H9 (cell line): ENCODE measurements around the gene ZSCAN25. TPM values are rescaled to one million over a fixed set of nuclear protein-coding genes. Genes with fewer than 3 reads are reported as not detected.

Experiments used
- DNase-seq: peaks from one replicate; pipeline ENCODE4 v3.0.0-alpha.2; 2017
- H2AFZ ChIP-seq: one replicate; pipeline ENCODE4 v1.6.1; 2013; ENCODE audit warnings: mild to moderate bottlenecking, low read length, control low read depth, moderate library complexity
- H2AK5ac ChIP-seq: 2 replicates; pipeline ENCODE4 v1.6.1; 2013; ENCODE audit warnings: low read length, control low read depth, mixed read lengths; ENCODE audit not compliant: insufficient read length
- H2BK120ac ChIP-seq: one replicate; pipeline ENCODE4 v1.6.1; 2013; ENCODE audit warnings: low read depth, mild to moderate bottlenecking, low read length, control low read depth, inconsistent platforms; ENCODE audit not compliant: poor library complexity, severe bottlenecking
- H2BK12ac ChIP-seq: 2 replicates; pipeline ENCODE4 v1.6.1; 2013; ENCODE audit warnings: low read length, control low read depth, mixed read lengths, low read depth; ENCODE audit not compliant: insufficient read length
- H2BK15ac ChIP-seq: 2 replicates; pipeline ENCODE4 v1.6.1; 2013; ENCODE audit warnings: low read depth, low read length, control low read depth
- H2BK20ac ChIP-seq: one replicate; pipeline ENCODE4 v1.6.1; 2013; ENCODE audit warnings: low read depth, mild to moderate bottlenecking, low read length, control low read depth, inconsistent platforms; ENCODE audit not compliant: poor library complexity, severe bottlenecking
- H2BK5ac ChIP-seq: 2 replicates; pipeline ENCODE4 v1.6.1; 2013; ENCODE audit warnings: low read length, control low read depth, mixed read lengths; ENCODE audit not compliant: insufficient read length
- H3K14ac ChIP-seq: 2 replicates; pipeline ENCODE4 v1.6.1; 2013; ENCODE audit warnings: low read length, control low read depth; ENCODE audit not compliant: insufficient read depth
- H3K18ac ChIP-seq: 2 replicates; pipeline ENCODE4 v1.6.1; 2013; ENCODE audit warnings: low read depth, mild to moderate bottlenecking, mixed read lengths, low read length, control low read depth; ENCODE audit not compliant: insufficient read length
- H3K23ac ChIP-seq: 2 replicates; pipeline ENCODE4 v1.6.1; 2013; ENCODE audit warnings: low read length, control low read depth, mixed read lengths, low read depth; ENCODE audit not compliant: insufficient read length
- H3K23me2 ChIP-seq: 2 replicates; pipeline ENCODE4 v1.6.1; 2013; ENCODE audit warnings: low read depth, mild to moderate bottlenecking, mixed read lengths, low read length, control low read depth; ENCODE audit not compliant: insufficient read length, poor library complexity, severe bottlenecking
- H3K27ac ChIP-seq: 2 replicates; pipeline ENCODE4 v1.5.1; 2013; ENCODE audit warnings: low read length, control low read depth, mixed read lengths, low read depth; ENCODE audit not compliant: insufficient read length
- H3K27me3 ChIP-seq: 2 replicates; pipeline ENCODE4 v1.6.1; 2013; ENCODE audit warnings: low read length, control low read depth, inconsistent platforms; ENCODE audit not compliant: insufficient read depth
- H3K4ac ChIP-seq: 2 replicates; pipeline ENCODE4 v1.6.1; 2013; ENCODE audit warnings: low read depth, mild to moderate bottlenecking, control low read depth, inconsistent platforms, low read length, moderate library complexity
- H3K4me1 ChIP-seq: 2 replicates; pipeline ENCODE4 v1.6.1; 2013; ENCODE audit warnings: low read length, control low read depth, inconsistent platforms; ENCODE audit not compliant: insufficient read depth
- H3K4me2 ChIP-seq: 2 replicates; pipeline ENCODE4 v1.6.1; 2013; ENCODE audit warnings: low read length, control low read depth, mixed read lengths; ENCODE audit not compliant: insufficient read length, insufficient read depth
- H3K56ac ChIP-seq: 2 replicates; pipeline ENCODE4 v1.6.1; 2013; ENCODE audit warnings: low read depth, mild to moderate bottlenecking, mixed read lengths, low read length, control low read depth; ENCODE audit not compliant: insufficient read length
- H3K79me1 ChIP-seq: 2 replicates; pipeline ENCODE4 v1.6.1; 2013; ENCODE audit warnings: low read depth, mild to moderate bottlenecking, moderate library complexity, low read length, control low read depth, inconsistent platforms; ENCODE audit not compliant: insufficient read depth, poor library complexity, severe bottlenecking
- H3K79me2 ChIP-seq: 2 replicates; pipeline ENCODE4 v1.6.1; 2013; ENCODE audit warnings: low read length, control low read depth, inconsistent platforms; ENCODE audit not compliant: insufficient read depth
- H3K9ac ChIP-seq: 2 replicates; pipeline ENCODE4 v1.6.1; 2013; ENCODE audit warnings: low read length, control low read depth, mixed read lengths; ENCODE audit not compliant: insufficient read length; ENCODE audit errors: extremely low read depth
- H3K9me3 ChIP-seq: one replicate; pipeline ENCODE4 v1.6.1; 2013; ENCODE audit warnings: low read depth, low read length, inconsistent platforms; ENCODE audit not compliant: control insufficient read depth
- H3T11ph ChIP-seq: one replicate; pipeline ENCODE4 v1.6.1; 2013; ENCODE audit warnings: mild to moderate bottlenecking, low read length, control low read depth, inconsistent platforms
- H4K20me1 ChIP-seq: one replicate; pipeline ENCODE4 v1.6.1; 2013; ENCODE audit not compliant: control insufficient read depth, insufficient read length, insufficient read depth
- H4K5ac ChIP-seq: 2 replicates; pipeline ENCODE4 v1.6.1; 2013; ENCODE audit warnings: low read depth, mild to moderate bottlenecking, mixed read lengths, low read length, control low read depth; ENCODE audit not compliant: insufficient read length
- H4K8ac ChIP-seq: replicated peaks from 2 replicates; pipeline ENCODE4 v1.6.1; 2013; ENCODE audit warnings: low read length, control low read depth, mixed read lengths, low read depth; ENCODE audit not compliant: insufficient read length
- H4K91ac ChIP-seq: 2 replicates; pipeline ENCODE4 v1.6.1; 2013; ENCODE audit warnings: low read depth, mild to moderate bottlenecking, moderate library complexity, mixed read lengths, low read length, control low read depth; ENCODE audit not compliant: insufficient read length
- H3K27ac Mint-ChIP-seq, 3 experiments: 2 replicates in 2 of 3; 3 replicates in 1 of 3; pipeline ENCODE4 v1.8.0; 2020 to 2021; ENCODE audit warnings: mixed read lengths in 3 of 3, mild to moderate bottlenecking in 1 of 3, moderate library complexity in 1 of 3
- H3K27me3 Mint-ChIP-seq: 2 replicates; pipeline ENCODE4 v1.8.0; 2021; ENCODE audit warnings: low read depth, mild to moderate bottlenecking, moderate library complexity, mixed read lengths
- H3K36me3 Mint-ChIP-seq, 3 experiments: 2 replicates in 2 of 3; 3 replicates in 1 of 3; pipeline ENCODE4 v1.8.0; 2020 to 2021; ENCODE audit warnings: low read depth in 3 of 3, mixed read lengths in 3 of 3; ENCODE audit not compliant: insufficient read depth in 1 of 3
- H3K4me1 Mint-ChIP-seq, 2 experiments: 2 replicates each; pipeline ENCODE4 v1.8.0; 2020; ENCODE audit warnings: mixed read lengths in 2 of 2
- H3K4me3 Mint-ChIP-seq, 2 experiments: 2 replicates in 1 of 2; 3 replicates in 1 of 2; pipeline ENCODE4 v1.8.0; 2020 to 2021; ENCODE audit warnings: mild to moderate bottlenecking in 2 of 2, mixed read lengths in 2 of 2, moderate library complexity in 1 of 2
- H3K9me3 Mint-ChIP-seq, 2 experiments: 2 replicates in 1 of 2; 3 replicates in 1 of 2; pipeline ENCODE4 v1.8.0; 2020; ENCODE audit warnings: mild to moderate bottlenecking in 2 of 2, mixed read lengths in 2 of 2, moderate library complexity in 1 of 2
- CTCF ChIP-seq: fragments of 200-600 bp; sonication (generic); conservative IDR thresholded peaks from 3 replicates; pipeline ENCODE4 v1.8.0; 2021; ENCODE audit warnings: antibody characterized with exemption, mild to moderate bottlenecking
- whole genome bisulfite sequencing: extraction: QIAGEN DNeasy Blood & Tissue Kit; methylation state at CpG from one replicate; pipeline ENCODE4 v1.1.7; 2013; ENCODE audit warnings: missing lambda C conversion rate, low lambda C conversion rate, mixed read lengths; ENCODE audit not compliant: insufficient read length; ENCODE audit errors: extremely low coverage; 5-methylcytosine and 5-hydroxymethylcytosine counted together
- total RNA-seq: library from RNA; stranded (reverse); gene quantifications from 2 replicates; pipeline ENCODE4 v1.2.1, GENCODE V29; 2021

The ZSCAN25 gene
- total RNA-seq, 1 experiment from 2014 or later: 21.3 TPM

GRCh38 chr7:99596408-99596955 is 20.3 kb upstream of the ZSCAN25 start:
- no peak overlapping the region for H3K27ac Mint-ChIP-seq
- H3K23me2 ChIP-seq: no peaks in the 10 kb centered on the region
- H4K5ac ChIP-seq: no peak overlapping the region
- no peak overlapping the region for H4K91ac ChIP-seq
- H3K14ac ChIP-seq: no peak overlapping the region
- H2BK120ac ChIP-seq: no peak overlapping the region
- H3K4me3 Mint-ChIP-seq: no peak overlapping the region
- no peak overlapping the region for H3K56ac ChIP-seq
- no peak overlapping the region for H4K8ac ChIP-seq
- no peak overlapping the region for H2BK12ac ChIP-seq
- no peaks in the 10 kb centered on the region for H4K20me1 ChIP-seq
- no peak overlapping the region for H2AFZ ChIP-seq
- no peak overlapping the region for H2BK5ac ChIP-seq
- H2AK5ac ChIP-seq: no peak overlapping the region
- H3K27me3 ChIP-seq: no peaks in the 10 kb centered on the region
- H3K4ac ChIP-seq: no peak overlapping the region
- no peaks in the 10 kb centered on the region for H3K79me2 ChIP-seq
- H3K9me3 ChIP-seq: no peaks in the 10 kb centered on the region
- no peak overlapping the region for H3K9ac ChIP-seq
- WGBS: no CpG with 5 or more reads among the region's 1 CpG
- H3K27me3 Mint-ChIP-seq: peaks cover 2% of the 10 kb centered on the region; the same call in 1 of the 2 replicates
- H3K4me2 ChIP-seq: no peak overlapping the region
- no peak for TF ChIP-seq CTCF
- no peak overlapping the region for H2BK20ac ChIP-seq
- H3K4me1 ChIP-seq: no peaks in the 10 kb centered on the region
- H3K18ac ChIP-seq: no peak overlapping the region
- H3K79me1 ChIP-seq: no peaks in the 10 kb centered on the region
- no peak for DNase-seq
- no peaks in the 10 kb centered on the region for H3K4me1 Mint-ChIP-seq
- H3K36me3 Mint-ChIP-seq: no peaks in the 10 kb centered on the region
- H3K23ac ChIP-seq: no peak overlapping the region
- H3T11ph ChIP-seq: no peak overlapping the region
- no peaks in the 10 kb centered on the region; a peak in 1 of 5 replicates for H3K9me3 Mint-ChIP-seq
- no peak overlapping the region for H2BK15ac ChIP-seq
- no peak overlapping the region for H3K27ac ChIP-seq
